HepG2 (cell line): Measurements from ENCODE around the gene TENM3. TPM values are rescaled to one million over a fixed set of nuclear protein-coding genes. Genes with fewer than 3 reads are reported as not detected.

Experiments used
- ARHGAP35 ChIP-seq: sonication (generic); formaldehyde crosslinking; IDR thresholded peaks from 2 replicates; pipeline ENCODE4 v1.9.0; 2022; ENCODE audit warnings: mild to moderate bottlenecking, inconsistent platforms, moderate library complexity, missing genetic modification reagents, borderline replicate concordance
- EHMT2 ChIP-seq: fragments of 200-600 bp; sonication (generic); IDR thresholded peaks from 2 replicates; pipeline ENCODE4 v1.7.0; 2017; ENCODE audit warnings: antibody characterized with exemption, low read depth, low read length, borderline replicate concordance
- JARID2 ChIP-seq: sonication (generic); formaldehyde crosslinking; IDR thresholded peaks from 2 replicates; pipeline ENCODE4 v1.8.1; 2023; ENCODE audit warnings: missing genetic modification reagents, inconsistent platforms; ENCODE audit not compliant: insufficient replicate concordance
- NR0B2 ChIP-seq: sonication (generic); formaldehyde crosslinking; IDR thresholded peaks from 2 replicates; pipeline ENCODE4 v1.4.0; 2020; ENCODE audit warnings: mild to moderate bottlenecking, missing genetic modification reagents
- NR2F1 ChIP-seq, 2 experiments: fragments of 450-650 bp in 1 of 2; formaldehyde crosslinking in 1 of 2; IDR thresholded peaks; 2 replicates each; pipeline versions ENCODE4 v1.5.0 to v1.6.1; 2016 to 2020; ENCODE audit warnings: mild to moderate bottlenecking in 1 of 2, missing compliant biosample characterization in 1 of 2, missing genetic modification reagents in 1 of 2, moderate library complexity in 1 of 2
- PAX8 ChIP-seq: sonication (generic); formaldehyde crosslinking; IDR thresholded peaks from 2 replicates; pipeline ENCODE4 v1.8.0; 2022; ENCODE audit warnings: mild to moderate bottlenecking, missing genetic modification reagents, borderline replicate concordance
- PCBP1 ChIP-seq: fragments of 200-400 bp; formaldehyde crosslinking; IDR thresholded peaks from 2 replicates; pipeline ENCODE4 v1.6.1; 2017; ENCODE audit warnings: mild to moderate bottlenecking, low read depth, low read length, borderline replicate concordance
- PHF5A ChIP-seq: IDR thresholded peaks from one replicate; pipeline ENCODE4 v1.6.1; 2018; ENCODE audit warnings: low read depth, missing genetic modification reagents; ENCODE audit not compliant: unreplicated experiment
- ZMYM2 ChIP-seq: sonication (generic); formaldehyde crosslinking; IDR thresholded peaks from 2 replicates; pipeline ENCODE4 v1.8.0; 2022; ENCODE audit warnings: mild to moderate bottlenecking, missing genetic modification reagents
- ZNF790 ChIP-seq: sonication (generic); formaldehyde crosslinking; IDR thresholded peaks from 2 replicates; pipeline ENCODE4 v1.8.0; 2022; ENCODE audit warnings: missing genetic modification reagents, mild to moderate bottlenecking, borderline replicate concordance
- ZNF883 ChIP-seq: sonication (generic); formaldehyde crosslinking; IDR thresholded peaks from 2 replicates; pipeline ENCODE4 v1.5.1; 2020; ENCODE audit warnings: mild to moderate bottlenecking, missing genetic modification reagents; ENCODE audit errors: not compliant biosample characterization
- ZSCAN30 ChIP-seq: sonication (generic); formaldehyde crosslinking; IDR thresholded peaks from 2 replicates; pipeline ENCODE4 v1.5.0; 2020; ENCODE audit warnings: mild to moderate bottlenecking, missing genetic modification reagents
- polyA plus RNA-seq, 8 experiments: library from polyadenylated mRNA; depleted of rRNA in 3 of 8; stranded (reverse) in 7 of 8; unstranded in 1 of 8; fragments of >200 nt; fragmentation: Illumina TruSeq in 4 of 8; extraction: Trizol in 4 of 8; gene quantifications; 2 replicates each; pipeline versions ENCODE4 v1.2.1 to v1.2.3, GENCODE V29; 2011 to 2016; ENCODE audit warnings: low read depth in 4 of 8, missing spikeins in 1 of 8, mixed read lengths in 1 of 8; ENCODE audit not compliant: insufficient read depth in 1 of 8
- total RNA-seq, 5 experiments: library from RNA; depleted of rRNA; stranded (reverse); fragments of >200 nt; fragmentation: Illumina TruSeq; extraction: Trizol; gene quantifications; 2 replicates each; pipeline ENCODE4 v1.2.3, GENCODE V29; 2016; ENCODE audit warnings: low read depth in 1 of 5
- TF ChIP-seq, protein P1 (sequence below): sonication (generic); formaldehyde crosslinking; IDR thresholded peaks from 2 replicates; pipeline ENCODE4 v1.9.0; 2021; ENCODE audit warnings: missing genetic modification reagents, mild to moderate bottlenecking, borderline replicate concordance

Gene TENM3
- total and polyA plus RNA-seq, 2 of the 13 experiments (the other 11 are each of a cell fraction or from before 2014, with no cell fraction given) = 0.04 TPM; not detected in 1

- TF ChIP-seq, protein P1, sequence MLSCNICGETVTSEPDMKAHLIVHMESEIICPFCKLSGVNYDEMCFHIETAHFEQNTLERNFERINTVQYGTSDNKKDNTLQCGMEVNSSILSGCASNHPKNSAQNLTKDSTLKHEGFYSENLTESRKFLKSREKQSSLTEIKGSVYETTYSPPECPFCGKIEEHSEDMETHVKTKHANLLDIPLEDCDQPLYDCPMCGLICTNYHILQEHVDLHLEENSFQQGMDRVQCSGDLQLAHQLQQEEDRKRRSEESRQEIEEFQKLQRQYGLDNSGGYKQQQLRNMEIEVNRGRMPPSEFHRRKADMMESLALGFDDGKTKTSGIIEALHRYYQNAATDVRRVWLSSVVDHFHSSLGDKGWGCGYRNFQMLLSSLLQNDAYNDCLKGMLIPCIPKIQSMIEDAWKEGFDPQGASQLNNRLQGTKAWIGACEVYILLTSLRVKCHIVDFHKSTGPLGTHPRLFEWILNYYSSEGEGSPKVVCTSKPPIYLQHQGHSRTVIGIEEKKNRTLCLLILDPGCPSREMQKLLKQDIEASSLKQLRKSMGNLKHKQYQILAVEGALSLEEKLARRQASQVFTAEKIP (CRISPR knock-in tag) = no peak
- TF ChIP-seq PHF5A (CRISPR knock-in tag) (no peak), ZNF790 (CRISPR knock-in tag) (no peak), ZNF883 (no peak), EHMT2 (no peak), PAX8 (CRISPR knock-in tag) (no peak), ZSCAN30 (CRISPR knock-in tag) (no peak), NR0B2 (no peak), PCBP1 (no peak), JARID2 (CRISPR knock-in tag) (no peak), ZMYM2 (CRISPR knock-in tag) (no peak), ARHGAP35 (CRISPR knock-in tag) (no peak), NR2F1 (CRISPR knock-in tag; IDR thresholded peaks at IDR 0.05) (no peak)
These were observed 289.2 kb downstream of the TENM3 start (continued) for GRCh38 chr4:182532441-182532840.
